Neuronal stem cell (in vitro differentiated cells): ENCODE data around the gene PTX4.

ENCODE experiments used
- DNase-seq: peaks from one replicate; pipeline ENCODE4 v3.0.0-alpha.2; 2013; ENCODE audit warnings: low spot score
- H2AFZ ChIP-seq: one replicate; pipeline ENCODE4 v1.6.1; 2013; ENCODE audit warnings: mild to moderate bottlenecking, low read length, inconsistent platforms
- H2AK5ac ChIP-seq: 2 replicates; pipeline ENCODE4 v1.6.1; 2013; ENCODE audit warnings: low read depth, mild to moderate bottlenecking, inconsistent platforms, low read length, moderate library complexity, mixed read lengths
- H2BK120ac ChIP-seq: 2 replicates; pipeline ENCODE4 v1.6.1; 2013; ENCODE audit warnings: low read depth, mild to moderate bottlenecking, inconsistent platforms, low read length, moderate library complexity, mixed read lengths
- H2BK12ac ChIP-seq: one replicate; pipeline ENCODE4 v1.6.1; 2013; ENCODE audit warnings: low read length, inconsistent platforms
- H2BK15ac ChIP-seq: 2 replicates; pipeline ENCODE4 v1.6.1; 2013; ENCODE audit warnings: mild to moderate bottlenecking, low read length, inconsistent platforms, mixed read lengths
- H2BK5ac ChIP-seq: one replicate; pipeline ENCODE4 v1.6.1; 2013; ENCODE audit warnings: inconsistent platforms, mild to moderate bottlenecking, low read length, moderate library complexity
- H3K14ac ChIP-seq: one replicate; pipeline ENCODE4 v1.6.1; 2013; ENCODE audit warnings: low read length, inconsistent platforms
- H3K18ac ChIP-seq: 2 replicates; pipeline ENCODE4 v1.6.1; 2013; ENCODE audit warnings: low read length, inconsistent platforms
- H3K23ac ChIP-seq: 2 replicates; pipeline ENCODE4 v1.6.1; 2013; ENCODE audit warnings: low read depth, mild to moderate bottlenecking, mixed read lengths, low read length, inconsistent platforms; ENCODE audit not compliant: poor library complexity
- H3K27ac ChIP-seq: replicated peaks from 3 replicates; pipeline ENCODE4 v1.5.1; 2013; ENCODE audit warnings: low read length, inconsistent platforms
- H3K27me3 ChIP-seq, 3 experiments: 2 replicates each; pipeline ENCODE4 v1.6.1; 2013; ENCODE audit warnings: low read length in 3 of 3, mild to moderate bottlenecking in 2 of 3, inconsistent platforms in 1 of 3, low read depth in 1 of 3, mixed read lengths in 1 of 3, moderate library complexity in 1 of 3; ENCODE audit not compliant: control insufficient read depth in 3 of 3, insufficient read depth in 3 of 3
- H3K36me3 ChIP-seq, 2 donors: replicated peaks in 1 of 2; 2 replicates each; pipeline ENCODE4 v1.6.1; 2013; ENCODE audit warnings: low read length in 2 of 2; ENCODE audit not compliant: control insufficient read depth in 2 of 2, insufficient read depth in 2 of 2
- H3K4ac ChIP-seq: 2 replicates; pipeline ENCODE4 v1.6.1; 2013; ENCODE audit warnings: inconsistent platforms, mild to moderate bottlenecking, low read length, moderate library complexity
- H3K4me1 ChIP-seq, 2 donors: 1 replicate in 1 of 2; 2 replicates in 1 of 2; pipeline ENCODE4 v1.6.1; 2013; ENCODE audit warnings: low read length in 2 of 2, low read depth in 1 of 2; ENCODE audit not compliant: control insufficient read depth in 2 of 2, insufficient read depth in 1 of 2
- H3K4me2 ChIP-seq: one replicate; pipeline ENCODE4 v1.6.1; 2013; ENCODE audit warnings: mild to moderate bottlenecking, low read length, inconsistent platforms; ENCODE audit not compliant: insufficient read depth, poor library complexity, severe bottlenecking
- H3K4me3 ChIP-seq, 2 donors: 2 replicates each; pipeline ENCODE4 v1.5.1; 2013; ENCODE audit warnings: low read length in 2 of 2, mild to moderate bottlenecking in 2 of 2, inconsistent platforms in 1 of 2, moderate library complexity in 1 of 2
- H3K79me1 ChIP-seq: one replicate; pipeline ENCODE4 v1.6.1; 2013; ENCODE audit warnings: low read depth, mild to moderate bottlenecking, inconsistent platforms, low read length, moderate library complexity
- H3K9ac ChIP-seq: one replicate; pipeline ENCODE4 v1.6.1; 2013; ENCODE audit warnings: mild to moderate bottlenecking, low read depth, low read length, inconsistent platforms; ENCODE audit not compliant: poor library complexity
- H3K9me3 ChIP-seq, 2 donors: replicated peaks in 1 of 2; 2 replicates each; pipeline versions ENCODE3 to v1.6.1; 2013; ENCODE audit warnings: low read length in 2 of 2, mild to moderate bottlenecking in 2 of 2, inconsistent platforms in 1 of 2, low read depth in 1 of 2, mixed read lengths in 1 of 2, moderate library complexity in 1 of 2; ENCODE audit not compliant: control insufficient read depth in 2 of 2, insufficient read depth in 1 of 2
- H4K8ac ChIP-seq: one replicate; pipeline ENCODE4 v1.6.1; 2013; ENCODE audit warnings: low read depth, mild to moderate bottlenecking, inconsistent platforms, low read length, moderate library complexity
- H4K91ac ChIP-seq: one replicate; pipeline ENCODE4 v1.6.1; 2013; ENCODE audit warnings: low read length, low read depth, mild to moderate bottlenecking, inconsistent platforms; ENCODE audit not compliant: poor library complexity
- WGBS, 2 donors: extraction: QIAGEN DNeasy Blood & Tissue Kit; methylation state at CpG; one replicate each; pipeline ENCODE4 v1.1.7; 2013; ENCODE audit warnings: missing lambda C conversion rate in 2 of 2, mixed read lengths in 1 of 2; ENCODE audit not compliant: insufficient read length in 2 of 2, insufficient replicate concordance in 1 of 2; ENCODE audit errors: extremely low coverage in 2 of 2; 5-methylcytosine and 5-hydroxymethylcytosine counted together

Gene PTX4

GRCh38 chr16:1464894-1465566, 23.7 kb downstream of the PTX4 start:
- no peaks in the 10 kb centered on the region for H3K27me3 ChIP-seq
- H3K18ac ChIP-seq = no peak overlapping the region

GRCh38 chr16:1464196-1464893, 24.4 kb downstream of the PTX4 start:
- no CpG with 5 or more reads among the region's 41 CpGs for WGBS, 2 donors
- Histone ChIP-seq H3K79me1 (peaks cover 22% of the 10 kb centered on the region), H3K18ac (no peak overlapping the region), H2BK120ac (no peak overlapping the region), H2AK5ac (no peak overlapping the region), H4K8ac (no peak overlapping the region), H2AFZ (no peak overlapping the region), H2BK12ac (no peak overlapping the region), H3K4me3 (no peak overlapping the region), H4K91ac (no peak overlapping the region), H3K14ac (no peak overlapping the region), H3K4ac (no peak overlapping the region), H3K4me1 (no peaks in the 10 kb centered on the region), H2BK5ac (peak overlapping the region; percentile 66), H3K4me2 (no peak overlapping the region), H3K9me3 (no peaks in the 10 kb centered on the region), H3K27ac (no peak overlapping the region), H2BK15ac (no peak overlapping the region), H3K36me3 (peaks cover 10 to 22% of the 10 kb centered on the region in 2 donors), H3K23ac (no peak overlapping the region), H3K27me3 (no peaks in the 10 kb centered on the region), H3K9ac (no peak overlapping the region)
- DNase-seq = no peak

More at GRCh38 chr16:1464894-1465566, 23.7 kb downstream of the PTX4 start:
- Histone ChIP-seq H3K4me1 (no peaks in the 10 kb centered on the region), H2BK15ac (no peak overlapping the region), H3K14ac (no peak overlapping the region), H3K4me2 (no peak overlapping the region), H3K79me1 (peaks cover 26% of the 10 kb centered on the region), H3K4ac (no peak overlapping the region), H3K4me3 (no peak overlapping the region), H4K91ac (no peak overlapping the region), H2BK12ac (no peak overlapping the region), H3K27ac (no peak overlapping the region), H3K23ac (no peak overlapping the region), H4K8ac (no peak overlapping the region), H2BK5ac (peak overlapping the region; percentile 87), H3K9ac (no peak overlapping the region), H3K36me3 (peaks cover 10 to 22% of the 10 kb centered on the region in 2 donors), H3K9me3 (no peaks in the 10 kb centered on the region), H2AFZ (no peak overlapping the region), H2BK120ac (no peak overlapping the region), H2AK5ac (no peak overlapping the region)
- DNase-seq = no peak
- no CpG with 5 or more reads among the region's 33 CpGs for WGBS, 2 donors

- Histone ChIP-seq H3K23ac (no peak overlapping the region), H2BK5ac (peak overlapping the region; percentile 35), H3K9me3 (no peaks in the 10 kb centered on the region), H3K4ac (no peak overlapping the region), H4K8ac (no peak overlapping the region), H4K91ac (no peak overlapping the region), H2BK12ac (no peak overlapping the region), H3K27ac (no peak overlapping the region), H2AFZ (no peak overlapping the region), H3K4me1 (no peaks in the 10 kb centered on the region), H3K36me3 (peaks cover 12 to 39% of the 10 kb centered on the region in 2 donors), H2BK15ac (no peak overlapping the region), H3K79me1 (peaks cover 12% of the 10 kb centered on the region), H2AK5ac (no peak overlapping the region), H3K9ac (no peak overlapping the region), H3K14ac (no peak overlapping the region), H3K18ac (no peak overlapping the region), H3K4me2 (no peak overlapping the region), H3K4me3 (no peak overlapping the region), H3K27me3 (no peaks in the 10 kb centered on the region), H2BK120ac (no peak overlapping the region)
- no peak for DNase-seq
- WGBS, 2 donors = no CpG with 5 or more reads among the region's 24 CpGs
Measured at GRCh38 chr16:1461146-1461545, 27.6 kb downstream of the PTX4 start.

GRCh38 chr16:1460602-1461138, 28.1 kb downstream of the PTX4 start:
- Histone ChIP-seq H3K14ac (no peak overlapping the region), H3K9me3 (no peaks in the 10 kb centered on the region), H3K4me3 (no peak overlapping the region), H2BK5ac (peak overlapping the region; percentile 39), H4K91ac (no peak overlapping the region), H2AK5ac (no peak overlapping the region), H3K4me2 (no peak overlapping the region), H4K8ac (peak overlapping the region; percentile 43), H3K79me1 (peaks cover 10% of the 10 kb centered on the region), H3K4me1 (no peaks in the 10 kb centered on the region), H3K27me3 (no peaks in the 10 kb centered on the region), H3K27ac (no peak overlapping the region), H2BK12ac (no peak overlapping the region), H2BK120ac (no peak overlapping the region), H2BK15ac (no peak overlapping the region), H3K36me3 (peaks cover 12 to 44% of the 10 kb centered on the region in 2 donors), H2AFZ (no peak overlapping the region), H3K4ac (no peak overlapping the region), H3K9ac (peak overlapping the region; percentile 21), H3K18ac (no peak overlapping the region), H3K23ac (peak overlapping the region; percentile 65)
- DNase-seq = no peak
- WGBS, 2 donors = no CpG with 5 or more reads among the region's 30 CpGs
